IMR-90 (cell line): Measurements from ENCODE around the gene CDK18. TPM values are rescaled to one million over a fixed set of nuclear protein-coding genes. Genes with fewer than 3 reads are reported as not detected.

ENCODE experiments used
- ATAC-seq: fragments of 200-7000 bp; cut with Tn5 transposase; 2 replicates; pipeline ENCODE4 v1.9.1; 2020; ENCODE audit warnings: low read depth, mild to moderate bottlenecking, moderate library complexity
- BruUV-seq: library from RNA; stranded (reverse); fragments of 400-500 nt; replicated peaks from 2 replicates; lab custom pipeline; 2021; lab: Mats Ljungman, UMichigan
- CTCF ChIA-PET: fragments of 300-600 bp; formaldehyde crosslinking; extraction: SDS; loops from one replicate; lab custom pipeline; 2021; ENCODE audit warnings: antibody characterized with exemption; lab: Yijun Ruan, JAX
- POLR2A ChIA-PET: fragments of 300-600 bp; sonication (Branson Sonifier 250); formaldehyde crosslinking; loops from one replicate; lab custom pipeline; 2022; ENCODE audit warnings: antibody characterized with exemption; ENCODE audit not compliant: unreplicated experiment; lab: Charles Lee
- DNase-seq: peaks from one replicate; pipeline ENCODE4 v3.0.0; 2013
- H2AFZ ChIP-seq: replicated peaks from 2 replicates; pipeline ENCODE3; 2013; ENCODE audit warnings: low read length, mild to moderate bottlenecking; ENCODE audit not compliant: poor library complexity
- H2AK5ac ChIP-seq: 2 replicates; pipeline ENCODE4 v1.6.1; 2013; ENCODE audit warnings: low read depth, low read length, inconsistent platforms
- H2AK9ac ChIP-seq: replicated peaks from 2 replicates; pipeline ENCODE3; 2013; ENCODE audit warnings: mild to moderate bottlenecking, low read depth, low read length, moderate library complexity; ENCODE audit not compliant: poor library complexity
- H2BK120ac ChIP-seq: 2 replicates; pipeline ENCODE4 v1.6.1; 2013; ENCODE audit warnings: low read depth, low read length, inconsistent platforms
- H2BK15ac ChIP-seq: 3 replicates; pipeline ENCODE4 v1.6.1; 2013; ENCODE audit warnings: low read depth, low read length, inconsistent platforms
- H2BK20ac ChIP-seq: 2 replicates; pipeline ENCODE4 v1.6.1; 2013; ENCODE audit warnings: low read depth, mild to moderate bottlenecking, inconsistent platforms, low read length, moderate library complexity
- H2BK5ac ChIP-seq: 2 replicates; pipeline ENCODE4 v1.6.1; 2013; ENCODE audit warnings: mild to moderate bottlenecking, low read depth, low read length, inconsistent platforms; ENCODE audit not compliant: poor library complexity, severe bottlenecking
- H3K14ac ChIP-seq: replicated peaks from 2 replicates; pipeline ENCODE4 v1.6.1; 2013; ENCODE audit warnings: low read depth, low read length, inconsistent platforms
- H3K18ac ChIP-seq: 2 replicates; pipeline ENCODE4 v1.6.1; 2013; ENCODE audit warnings: low read depth, low read length, control low read depth
- H3K23ac ChIP-seq: 2 replicates; pipeline ENCODE4 v1.6.1; 2013; ENCODE audit warnings: low read depth, low read length, inconsistent platforms
- H3K27ac ChIP-seq: 2 replicates; pipeline ENCODE4 v1.5.1; 2013; ENCODE audit warnings: mild to moderate bottlenecking, control low read depth, low read length; ENCODE audit not compliant: insufficient read depth
- H3K27me3 ChIP-seq: 2 replicates; pipeline ENCODE4 v1.6.1; 2013; ENCODE audit warnings: low read length; ENCODE audit not compliant: control insufficient read depth, insufficient read depth
- H3K36me3 ChIP-seq: 2 replicates; pipeline ENCODE4 v1.6.1; 2013; ENCODE audit warnings: low read length, mixed read lengths; ENCODE audit not compliant: control insufficient read depth, insufficient read depth
- H3K4ac ChIP-seq: 2 replicates; pipeline ENCODE4 v1.6.1; 2013; ENCODE audit warnings: low read depth, low read length, inconsistent platforms
- H3K4me1 ChIP-seq: 2 replicates; pipeline ENCODE4 v1.6.1; 2013; ENCODE audit warnings: low read length, mixed read lengths; ENCODE audit not compliant: control insufficient read depth, insufficient read depth
- H3K4me2 ChIP-seq: 2 replicates; pipeline ENCODE4 v1.6.1; 2013; ENCODE audit warnings: low read depth, mild to moderate bottlenecking, control low read depth, low read length, moderate library complexity
- H3K4me3 ChIP-seq: 2 replicates; pipeline ENCODE4 v1.5.1; 2013; ENCODE audit warnings: low read depth, mild to moderate bottlenecking, control low read depth, low read length, moderate library complexity; ENCODE audit not compliant: insufficient read depth
- H3K56ac ChIP-seq: 2 replicates; pipeline ENCODE4 v1.6.1; 2013; ENCODE audit warnings: low read length, inconsistent platforms; ENCODE audit not compliant: insufficient read depth; ENCODE audit errors: extremely low read depth
- H3K79me1 ChIP-seq, 2 experiments: 2 replicates each; pipeline ENCODE4 v1.6.1; 2013; ENCODE audit warnings: low read length in 2 of 2, inconsistent platforms in 1 of 2, low read depth in 1 of 2
- H3K9ac ChIP-seq: 2 replicates; pipeline ENCODE4 v1.6.1; 2013; ENCODE audit warnings: low read depth, low read length, control low read depth
- H3K9me1 ChIP-seq: 2 replicates; pipeline ENCODE4 v1.6.1; 2013; ENCODE audit warnings: low read length, inconsistent platforms; ENCODE audit not compliant: insufficient read depth
- H3K9me3 ChIP-seq: 2 replicates; pipeline ENCODE4 v1.6.1; 2013; ENCODE audit warnings: low read length; ENCODE audit not compliant: control insufficient read depth, insufficient read depth
- H4K20me1 ChIP-seq: 2 replicates; pipeline ENCODE4 v1.6.1; 2013; ENCODE audit warnings: low read length, inconsistent platforms; ENCODE audit not compliant: insufficient read depth
- H4K5ac ChIP-seq: 2 replicates; pipeline ENCODE4 v1.6.1; 2013; ENCODE audit warnings: mild to moderate bottlenecking, low read depth, low read length, control low read depth
- H4K8ac ChIP-seq, 2 experiments: 2 replicates each; pipeline ENCODE4 v1.6.1; 2013; ENCODE audit warnings: low read depth in 2 of 2, low read length in 2 of 2, control low read depth in 1 of 2, inconsistent platforms in 1 of 2
- H4K91ac ChIP-seq: 2 replicates; pipeline ENCODE4 v1.6.1; 2013; ENCODE audit warnings: low read depth, low read length, inconsistent platforms; ENCODE audit not compliant: insufficient read depth
- BHLHE40 ChIP-seq: fragments of 150-350 bp; IDR thresholded peaks from 2 replicates; pipeline ENCODE4 v1.6.1; 2016; ENCODE audit warnings: mild to moderate bottlenecking, low read depth, low read length
- CEBPB ChIP-seq: IDR thresholded peaks from 2 replicates; pipeline ENCODE4 v1.6.1; 2012; ENCODE audit warnings: low read depth, low read length, improper control_type of control experiment
- CHD1 ChIP-seq: IDR thresholded peaks from 2 replicates; pipeline ENCODE4 v1.6.1; 2012; ENCODE audit warnings: low read depth, low read length, improper control_type of control experiment
- CTCF ChIP-seq: conservative IDR thresholded peaks from 2 replicates; pipeline ENCODE4 v1.5.1; 2012; ENCODE audit warnings: mild to moderate bottlenecking, low read depth, low read length, improper control_type of control experiment
- ELK1 ChIP-seq: fragments of 150-350 bp; IDR thresholded peaks from 2 replicates; pipeline ENCODE4 v1.6.1; 2016; ENCODE audit warnings: low read depth, mild to moderate bottlenecking, low read length, moderate library complexity, borderline replicate concordance
- FOS ChIP-seq: fragments of 150-350 bp; IDR thresholded peaks from 2 replicates; pipeline ENCODE4 v1.6.1; 2016; ENCODE audit warnings: low read depth, low read length
- MAFK ChIP-seq: IDR thresholded peaks from 2 replicates; pipeline ENCODE4 v1.6.1; 2012; ENCODE audit warnings: low read depth, low read length, improper control_type of control experiment
- MAZ ChIP-seq: IDR thresholded peaks from 2 replicates; pipeline ENCODE4 v1.6.1; 2012; ENCODE audit warnings: low read depth, mild to moderate bottlenecking, low read length, improper control_type of control experiment, moderate library complexity, borderline replicate concordance
- MXI1 ChIP-seq: IDR thresholded peaks from 2 replicates; pipeline ENCODE4 v1.6.1; 2012; ENCODE audit warnings: low read depth, mild to moderate bottlenecking, low read length, moderate library complexity, borderline replicate concordance
- NFE2L2 ChIP-seq: fragments of 150-350 bp; IDR thresholded peaks from 2 replicates; pipeline ENCODE4 v1.6.1; 2016; ENCODE audit warnings: low read depth, mild to moderate bottlenecking, low read length
- POLR2A ChIP-seq: IDR thresholded peaks from 2 replicates; pipeline ENCODE4 v1.6.1; 2012; ENCODE audit warnings: mild to moderate bottlenecking, low read depth, low read length
- RAD21 ChIP-seq: IDR thresholded peaks from 2 replicates; pipeline ENCODE4 v1.6.1; 2012; ENCODE audit warnings: low read length, improper control_type of control experiment
- RCOR1 ChIP-seq: IDR thresholded peaks from 2 replicates; pipeline ENCODE4 v1.6.1; 2012; ENCODE audit warnings: mild to moderate bottlenecking, low read length, improper control_type of control experiment; ENCODE audit not compliant: insufficient replicate concordance
- RFX5 ChIP-seq: IDR thresholded peaks from 2 replicates; pipeline ENCODE4 v1.8.0; 2012; ENCODE audit warnings: low read depth, mild to moderate bottlenecking, low read length, moderate library complexity
- SMC3 ChIP-seq: fragments of 150-350 bp; IDR thresholded peaks from 2 replicates; pipeline ENCODE4 v1.6.1; 2016; ENCODE audit warnings: low read depth, mild to moderate bottlenecking, antibody characterized with exemption, low read length, moderate library complexity
- USF2 ChIP-seq: fragments of 150-350 bp; IDR thresholded peaks from 2 replicates; pipeline ENCODE4 v1.6.1; 2017; ENCODE audit warnings: mild to moderate bottlenecking, antibody characterized with exemption, low read length, low read depth
- WGBS, 2 experiments: methylation state at CpG; one replicate each; pipeline versions ENCODE4 v1.1.5 to v1.1.7; 2013; ENCODE audit warnings: missing lambda C conversion rate in 2 of 2; ENCODE audit not compliant: insufficient read length in 1 of 2; ENCODE audit errors: extremely low coverage in 2 of 2; 5-methylcytosine and 5-hydroxymethylcytosine counted together
- dilution Hi-C: fragments of 300-500 bp; cut with HindIII; formaldehyde crosslinking; loops from one replicate; pipeline ENCODE4 v1.14.3; 2018; ENCODE audit warnings: low sequenced_read_pairs; ENCODE audit not compliant: unreplicated experiment
- in situ Hi-C: fragments of 300-500 bp; cut with MboI; formaldehyde crosslinking; loops from 3 replicates; pipeline ENCODE4 v1.14.3; 2019; ENCODE audit warnings: low sequenced_read_pairs, inconsistent platforms, mixed read lengths
- intact Hi-C: fragments of 100-400 bp; cut with micrococcal nuclease; formaldehyde crosslinking; loops from 2 replicates; pipeline ENCODE4 v1.10.0; 2022
- polyA plus RNA-seq, 3 experiments: library from polyadenylated mRNA; depleted of rRNA; stranded (reverse); fragments of >200 nt; gene quantifications; 2 replicates each; pipeline ENCODE4 v1.2.3, GENCODE V29; 2012; ENCODE audit warnings: low replicate concordance in 1 of 3
- total RNA-seq: library from RNA; depleted of rRNA; stranded (reverse); fragments of >200 nt; gene quantifications from 2 replicates; pipeline ENCODE4 v1.2.3, GENCODE V29; 2012

The CDK18 gene
- total and polyA plus RNA-seq, 2 of the 4 experiments (the other 2 are of a cell fraction): 0.18 to 0.48 TPM

GRCh38 chr1:205534444-205534985 lies 30.0 kb downstream of the CDK18 start:
- Histone ChIP-seq H3K4me2 (no peak overlapping the region), H3K23ac (no peak overlapping the region), H2BK5ac (no peak overlapping the region), H3K79me1 (no peaks in the 10 kb centered on the region), H4K8ac (no peak overlapping the region), H3K18ac (no peak overlapping the region), H3K36me3 (no peaks in the 10 kb centered on the region), H2AK9ac (no peak overlapping the region), H2BK20ac (no peak overlapping the region), H3K27me3 (peaks cover 44% of the 10 kb centered on the region), H2AK5ac (no peak overlapping the region), H3K9ac (no peak overlapping the region), H2BK120ac (no peak overlapping the region), H3K9me3 (no peaks in the 10 kb centered on the region), H3K27ac (no peak overlapping the region), H4K20me1 (no peaks in the 10 kb centered on the region), H3K9me1 (no peaks in the 10 kb centered on the region), H4K5ac (no peak overlapping the region), H3K4me1 (no peaks in the 10 kb centered on the region), H3K56ac (no peak overlapping the region), H3K14ac (no peak overlapping the region), H2BK15ac (no peak overlapping the region), H2AFZ (no peak overlapping the region), H3K4ac (no peak overlapping the region), H3K4me3 (no peak overlapping the region), H4K91ac (no peak overlapping the region)
- no TSS peak for BruUV-seq
- POLR2A ChIA-PET: no interaction called here
- intact Hi-C loops (no loop called here), dilution Hi-C loops (no loop called here), in situ Hi-C loops (no loop called here)
- 53% methylated on average over 3 of the region's 7 CpGs; no CpG with 5 or more reads in 1 of the 2 experiments for WGBS, 2 experiments
- CTCF ChIA-PET: interaction anchor here (1.3 kb wide), 1 partner anchor 10 kb away, joined by 6 read pairs; no protein-coding TSS in a partner anchor
- ATAC-seq (no peak), DNase-seq (no peak)
- TF ChIP-seq USF2: no peak
- TF ChIP-seq CHD1: no peak
- TF ChIP-seq RCOR1: no peak
- no peak for TF ChIP-seq RAD21
- TF ChIP-seq RFX5: no peak
- TF ChIP-seq SMC3: no peak
- TF ChIP-seq BHLHE40: no peak
- no peak for TF ChIP-seq FOS
- TF ChIP-seq MXI1: no peak
- no peak for TF ChIP-seq ELK1
- TF ChIP-seq CTCF: no peak
- no peak for TF ChIP-seq NFE2L2
- TF ChIP-seq CEBPB: no peak
- no peak for TF ChIP-seq MAFK
- no peak for TF ChIP-seq MAZ
- TF ChIP-seq POLR2A: no peak
